ENCODE results near the gene GRM1. TPM values are rescaled to one million over a fixed set of nuclear protein-coding genes. Genes with fewer than 3 reads are reported as not detected.

GRM1 gene
- total RNA-seq, 1 donor from 2014 or later, result 0.79 TPM

DNA sequence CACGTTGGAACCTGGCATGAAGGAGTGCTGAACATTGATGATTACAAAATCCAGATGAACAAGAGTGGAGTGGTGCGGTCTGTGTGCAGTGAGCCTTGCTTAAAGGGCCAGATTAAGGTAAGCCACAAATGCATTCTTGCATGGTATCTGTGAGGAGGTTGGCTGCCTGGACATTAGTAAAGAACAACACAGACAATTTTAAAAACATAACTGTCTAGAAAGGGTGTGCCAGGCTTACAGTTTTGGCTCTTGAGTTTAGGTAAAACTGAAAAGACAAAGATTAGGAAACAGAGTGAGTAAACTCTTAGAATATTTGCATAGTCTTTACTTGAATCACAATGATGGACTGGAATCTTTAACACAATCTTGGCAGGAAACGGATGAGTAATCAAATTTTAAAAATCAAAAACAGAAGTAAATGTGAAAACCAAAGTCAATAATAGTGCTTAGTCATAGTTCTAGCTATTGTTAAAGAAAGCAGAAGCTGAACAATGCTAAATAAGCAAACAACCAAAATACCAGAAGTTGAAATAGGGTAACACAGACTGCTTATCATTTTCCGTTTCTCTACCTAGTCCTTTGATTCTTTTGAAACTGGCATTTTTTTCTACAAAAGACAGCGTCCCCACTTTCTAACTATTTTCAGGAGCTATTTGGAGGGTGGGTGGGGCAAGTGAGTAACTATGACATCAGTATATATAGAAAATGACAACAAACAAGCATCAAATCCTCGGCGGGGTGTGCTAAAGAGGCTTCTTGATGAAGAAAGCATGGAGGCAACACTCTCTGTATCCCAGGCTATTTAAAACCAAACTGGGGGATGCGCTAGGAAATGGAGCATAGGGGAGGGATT lies 328.9 kb downstream of the GRM1 start:
- H3K36me3 Mint-ChIP-seq, result no peaks in the 10 kb centered on the region
- TF ChIP-seq EZH2 (IDR thresholded peaks at IDR 0.05), result no peak
- TF ChIP-seq, protein P1, sequence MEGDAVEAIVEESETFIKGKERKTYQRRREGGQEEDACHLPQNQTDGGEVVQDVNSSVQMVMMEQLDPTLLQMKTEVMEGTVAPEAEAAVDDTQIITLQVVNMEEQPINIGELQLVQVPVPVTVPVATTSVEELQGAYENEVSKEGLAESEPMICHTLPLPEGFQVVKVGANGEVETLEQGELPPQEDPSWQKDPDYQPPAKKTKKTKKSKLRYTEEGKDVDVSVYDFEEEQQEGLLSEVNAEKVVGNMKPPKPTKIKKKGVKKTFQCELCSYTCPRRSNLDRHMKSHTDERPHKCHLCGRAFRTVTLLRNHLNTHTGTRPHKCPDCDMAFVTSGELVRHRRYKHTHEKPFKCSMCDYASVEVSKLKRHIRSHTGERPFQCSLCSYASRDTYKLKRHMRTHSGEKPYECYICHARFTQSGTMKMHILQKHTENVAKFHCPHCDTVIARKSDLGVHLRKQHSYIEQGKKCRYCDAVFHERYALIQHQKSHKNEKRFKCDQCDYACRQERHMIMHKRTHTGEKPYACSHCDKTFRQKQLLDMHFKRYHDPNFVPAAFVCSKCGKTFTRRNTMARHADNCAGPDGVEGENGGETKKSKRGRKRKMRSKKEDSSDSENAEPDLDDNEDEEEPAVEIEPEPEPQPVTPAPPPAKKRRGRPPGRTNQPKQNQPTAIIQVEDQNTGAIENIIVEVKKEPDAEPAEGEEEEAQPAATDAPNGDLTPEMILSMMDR (IDR thresholded peaks at IDR 0.05), result no peak
- TF ChIP-seq EZH2phosphoT487 (IDR thresholded peaks at IDR 0.05), result no peak
- H3K4me2 ChIP-seq, result peak overlapping the region; percentile 5
- H3K4me1 Mint-ChIP-seq, result peaks cover 27% of the 10 kb centered on the region
- peaks cover 11% of the 10 kb centered on the region for H3F3A ChIP-seq (ENCODE audit: low read depth)
- no peak overlapping the region for H3K4me3 ChIP-seq
- H3K27me3 ChIP-seq, result no peaks in the 10 kb centered on the region
- no peaks in the 10 kb centered on the region for H3K9me3 ChIP-seq (ENCODE audit: low read depth)
- peaks cover 2% of the 10 kb centered on the region for H3K27me3 Mint-ChIP-seq (ENCODE audit: insufficient read depth, low read depth)
- no peak overlapping the region for H2AFZ ChIP-seq (replicated peaks)
- H3K4me3 Mint-ChIP-seq, result no peak overlapping the region
- no peaks in the 10 kb centered on the region for H4K20me1 ChIP-seq (ENCODE audit: low read depth)
- H3K27ac Mint-ChIP-seq, result no peak overlapping the region
- no peak for DNase-seq (ENCODE audit: low spot score)
- no peak overlapping the region for H3K27ac ChIP-seq
- no peak overlapping the region for H3K9ac ChIP-seq
- no peaks in the 10 kb centered on the region for H3K36me3 ChIP-seq
- peaks cover 12% of the 10 kb centered on the region for H3K9me3 Mint-ChIP-seq
- peaks cover 20% of the 10 kb centered on the region for H3K4me1 ChIP-seq
- no peaks in the 10 kb centered on the region for H3K79me2 ChIP-seq (ENCODE audit: low read depth)

DNA sequence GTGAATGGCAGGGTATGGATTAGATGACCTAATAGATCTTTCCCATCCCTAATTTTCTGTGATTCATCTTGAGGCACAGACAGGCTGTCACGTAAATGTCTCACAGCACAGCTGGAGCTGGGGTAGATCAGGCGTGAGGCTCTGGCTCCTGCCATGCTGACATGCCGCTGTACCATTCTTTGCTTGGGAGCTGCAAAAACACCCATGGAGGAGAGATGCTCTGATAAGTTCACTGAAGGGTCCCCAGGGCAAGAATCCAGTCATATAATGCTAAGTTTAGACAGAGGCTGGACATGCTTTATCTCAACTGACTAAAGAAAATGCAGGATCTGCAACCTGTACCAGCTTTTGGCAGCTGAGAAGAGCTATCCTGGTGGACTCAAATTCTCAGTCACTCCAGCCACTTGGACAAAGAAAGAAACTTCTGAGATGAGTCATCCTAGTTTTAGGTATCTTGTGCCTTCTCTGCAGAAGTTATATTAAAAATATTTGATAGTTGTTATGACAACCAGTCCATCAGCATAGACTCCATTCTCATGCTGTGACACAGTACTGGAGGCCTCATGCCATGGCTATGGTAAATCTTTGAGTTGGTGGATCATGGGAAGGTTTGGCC lies 329.7 kb downstream of the GRM1 start:
- Histone ChIP-seq H3K79me2 (ENCODE audit: low read depth) (no peaks in the 10 kb centered on the region), H3K4me3 (no peak overlapping the region), H4K20me1 (ENCODE audit: low read depth) (no peaks in the 10 kb centered on the region), H3F3A (ENCODE audit: low read depth) (peaks cover 11% of the 10 kb centered on the region), H2AFZ (replicated peaks) (no peak overlapping the region), H3K9ac (no peak overlapping the region), H3K27me3 (no peaks in the 10 kb centered on the region), H3K4me1 (peaks cover 20% of the 10 kb centered on the region), H3K36me3 (no peaks in the 10 kb centered on the region), H3K9me3 (ENCODE audit: low read depth) (no peaks in the 10 kb centered on the region), H3K4me2 (no peak overlapping the region), H3K27ac (no peak overlapping the region)
- TF ChIP-seq, protein P1 (IDR thresholded peaks at IDR 0.05), result no peak
- TF ChIP-seq EZH2 (IDR thresholded peaks at IDR 0.05) (no peak), EZH2phosphoT487 (IDR thresholded peaks at IDR 0.05) (no peak)
- Mint-ChIP-seq H3K4me3 (no peak overlapping the region), H3K4me1 (peaks cover 27% of the 10 kb centered on the region), H3K36me3 (no peaks in the 10 kb centered on the region), H3K27me3 (ENCODE audit: insufficient read depth, low read depth) (peaks cover 2% of the 10 kb centered on the region), H3K9me3 (peaks cover 12% of the 10 kb centered on the region), H3K27ac (no peak overlapping the region)
- no peak for DNase-seq (ENCODE audit: low spot score)

GRCh38 chr6:146359131-146359530 lies 330.3 kb downstream of the GRM1 start:
- H3K27me3 Mint-ChIP-seq (ENCODE audit: insufficient read depth, low read depth), result peaks cover 2% of the 10 kb centered on the region
- Histone ChIP-seq H3K4me1 (peaks cover 20% of the 10 kb centered on the region), H3K36me3 (no peaks in the 10 kb centered on the region), H3K27me3 (no peaks in the 10 kb centered on the region), H3K4me2 (no peak overlapping the region), H3F3A (ENCODE audit: low read depth) (peaks cover 11% of the 10 kb centered on the region), H3K9me3 (ENCODE audit: low read depth) (no peaks in the 10 kb centered on the region), H3K79me2 (ENCODE audit: low read depth) (no peaks in the 10 kb centered on the region), H3K9ac (no peak overlapping the region), H3K27ac (no peak overlapping the region), H4K20me1 (ENCODE audit: low read depth) (no peaks in the 10 kb centered on the region), H2AFZ (replicated peaks) (no peak overlapping the region), H3K4me3 (no peak overlapping the region)
- TF ChIP-seq, protein P1 (IDR thresholded peaks at IDR 0.05), result no peak
- no peak for TF ChIP-seq EZH2phosphoT487 (IDR thresholded peaks at IDR 0.05)
- no peak for TF ChIP-seq EZH2 (IDR thresholded peaks at IDR 0.05)
- no peak overlapping the region for H3K27ac Mint-ChIP-seq
- H3K9me3 Mint-ChIP-seq, result peaks cover 12% of the 10 kb centered on the region
- H3K36me3 Mint-ChIP-seq, result no peaks in the 10 kb centered on the region
- H3K4me1 Mint-ChIP-seq, result peaks cover 27% of the 10 kb centered on the region
- no peak overlapping the region for H3K4me3 Mint-ChIP-seq
- no peak for DNase-seq (ENCODE audit: low spot score)

Measured in neural progenitor cell (in vitro differentiated cells).